Activated CD4-positive, alpha-beta T cell treated with anti-CD3 and anti-CD28 coated beads, Interleukin-2, amount 50 U/mL, for 24 hours (primary cell): Measurements from ENCODE around the gene PAK1.
"Not testable (repeated sequence)": the region's sequence is repeated elsewhere in the genome, so short reads cannot be mapped to it uniquely, and the experiment has no call there.

ENCODE experiments used
- DNase-seq, 2 donors: peaks; one replicate each; pipeline ENCODE4 v3.0.0-alpha.2; 2020; ENCODE audit warnings: low read depth in 1 of 2, low spot score in 1 of 2

Gene PAK1

GRCh38 chr11:77407613-77408012, 66.3 kb downstream of the PAK1 start:
- DNase-seq = no peak

DNA sequence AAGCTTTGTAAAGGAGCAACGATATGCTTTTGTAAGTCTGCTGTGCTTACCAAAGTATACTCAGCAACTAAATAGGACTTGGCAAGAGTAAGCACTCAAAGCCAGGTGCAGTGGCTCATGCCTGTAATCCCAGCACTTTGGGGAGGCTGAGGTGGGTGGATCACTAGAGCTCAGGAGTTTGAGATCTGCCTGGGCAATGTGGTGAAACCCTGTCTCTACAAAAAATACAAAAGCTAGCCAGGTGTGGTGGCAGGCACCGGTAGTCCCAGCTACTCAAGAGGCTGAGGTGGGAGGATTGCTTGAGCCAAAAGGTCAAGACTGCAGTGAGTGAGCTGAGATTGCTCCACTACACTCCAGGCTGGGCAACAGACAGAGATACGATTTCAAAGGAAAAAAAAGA, 67.5 kb downstream of the PAK1 start:
- no peak for DNase-seq

- DNase-seq = no peak
These were observed 70.7 kb downstream of the PAK1 start for GRCh38 chr11:77403211-77403610.

DNA sequence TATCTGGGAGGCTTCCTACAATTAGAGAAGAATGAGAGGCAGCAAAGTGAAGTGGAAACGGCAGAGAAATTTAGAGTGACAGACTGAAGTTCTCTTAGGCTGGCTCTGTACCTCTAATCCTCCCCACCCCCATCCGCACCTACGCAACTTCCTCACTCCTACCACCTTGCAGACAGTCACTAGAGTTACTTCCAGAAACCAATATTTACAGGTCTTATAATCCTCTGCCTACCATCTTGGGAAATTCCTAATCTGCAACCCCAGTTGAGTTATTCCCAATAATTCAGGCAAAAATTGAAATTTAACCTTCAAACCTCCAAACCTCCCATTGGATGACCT, 71.7 kb downstream of the PAK1 start:
- no peak for DNase-seq

- DNase-seq = no peak
These were observed 72.2 kb downstream of the PAK1 start for GRCh38 chr11:77401486-77402217.

- no peak for DNase-seq
These were observed 73.0 kb downstream of the PAK1 start for GRCh38 chr11:77400775-77401449.

GRCh38 chr11:77400271-77400670, 73.6 kb downstream of the PAK1 start:
- no peak for DNase-seq

- DNase-seq = no peak
These were observed 76.3 kb downstream of the PAK1 start for GRCh38 chr11:77397631-77398030.

GRCh38 chr11:77396911-77397310, 77.0 kb downstream of the PAK1 start:
- DNase-seq = no peak

GRCh38 chr11:77396305-77396704, 77.6 kb downstream of the PAK1 start:
- no peak for DNase-seq

GRCh38 chr11:77395460-77396173, 78.3 kb downstream of the PAK1 start:
- no peak for DNase-seq

- no peak for DNase-seq
These were observed 81.1 kb downstream of the PAK1 start for GRCh38 chr11:77392842-77393241.

- no peak for DNase-seq
These were observed 86.2 kb downstream of the PAK1 start for GRCh38 chr11:77387701-77388100.

DNA sequence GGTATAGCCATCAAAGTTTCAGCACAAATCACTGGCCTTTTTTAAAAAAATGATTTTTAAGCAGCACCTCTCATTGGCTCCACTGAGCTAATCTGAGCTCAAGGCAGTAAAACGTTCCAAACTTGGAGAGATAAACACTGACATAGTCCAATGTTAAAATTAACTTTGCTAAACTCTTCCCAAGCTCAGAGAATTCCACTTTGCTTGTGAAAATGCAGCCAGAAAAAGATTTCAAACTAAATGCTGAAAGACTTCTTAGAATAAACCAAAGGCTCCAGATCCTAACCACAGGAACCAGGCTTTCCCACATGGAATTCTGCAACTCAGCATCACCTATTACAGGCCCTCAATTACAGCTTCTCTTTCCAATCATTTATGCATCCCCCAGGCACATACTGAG, 87.7 kb downstream of the PAK1 start:
- DNase-seq = no peak

DNA sequence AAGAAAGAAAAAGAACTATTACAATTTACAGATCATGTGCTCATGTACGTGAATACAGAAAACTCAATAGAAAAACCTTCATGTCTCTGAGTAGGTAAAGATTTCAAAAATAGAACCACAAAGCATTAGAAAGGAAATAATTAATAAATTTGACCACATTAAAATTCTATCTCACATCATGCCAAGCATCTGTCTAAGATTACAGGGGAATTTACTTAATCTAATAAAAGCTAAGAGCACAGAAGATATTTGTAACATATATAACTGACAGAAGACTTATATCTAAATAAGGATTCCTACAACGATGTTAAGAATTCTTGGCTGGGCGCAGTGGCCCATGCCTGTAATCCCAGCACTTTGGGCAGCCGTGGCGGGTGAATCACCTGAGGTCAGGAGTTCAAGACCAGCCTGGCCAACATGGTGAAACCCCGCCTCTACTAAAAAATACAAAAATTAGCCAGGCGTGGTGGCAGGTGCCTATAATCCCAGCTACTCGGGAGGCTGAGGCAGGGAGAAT, 88.6 kb downstream of the PAK1 start:
- not testable (repeated sequence) for DNase-seq

DNA sequence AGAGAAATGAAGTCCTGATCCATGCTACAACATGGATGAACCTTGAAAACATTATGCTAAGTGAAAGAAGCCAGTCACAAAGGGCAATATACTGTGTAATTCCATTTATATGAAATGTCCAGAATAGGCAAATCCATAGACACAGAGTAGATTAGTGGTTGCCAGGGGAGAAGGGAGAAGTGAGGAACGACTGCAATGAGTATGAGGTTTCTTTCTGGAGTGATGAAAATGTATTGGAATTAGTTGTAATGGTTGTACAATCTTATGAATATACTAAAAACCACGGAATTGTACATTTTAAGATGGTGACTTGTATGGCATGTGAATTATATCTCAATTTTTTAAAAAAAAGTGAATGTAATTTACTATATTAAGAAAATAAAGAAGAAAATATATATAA, 89.3 kb downstream of the PAK1 start:
- DNase-seq = no peak

DNA sequence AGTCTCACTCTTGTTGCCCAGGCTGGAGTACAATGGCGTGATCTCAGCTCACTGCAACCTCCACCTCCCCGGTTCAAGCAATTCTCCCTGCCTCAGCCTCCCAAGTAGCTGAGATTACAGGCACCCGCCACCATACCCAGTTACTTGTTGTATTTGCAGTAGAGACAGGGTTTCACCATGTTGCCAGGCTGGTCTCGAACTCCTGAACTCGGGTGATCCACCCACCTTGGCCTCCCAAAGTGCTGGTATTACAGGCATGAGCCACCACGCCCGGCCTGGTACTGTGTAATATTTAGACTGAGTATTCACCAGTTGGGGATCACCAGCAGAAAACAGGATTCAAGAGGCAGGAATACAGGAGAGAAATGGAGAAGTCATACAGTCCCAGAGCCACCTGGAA, 90.5 kb downstream of the PAK1 start:
- DNase-seq = not testable (repeated sequence)

DNA sequence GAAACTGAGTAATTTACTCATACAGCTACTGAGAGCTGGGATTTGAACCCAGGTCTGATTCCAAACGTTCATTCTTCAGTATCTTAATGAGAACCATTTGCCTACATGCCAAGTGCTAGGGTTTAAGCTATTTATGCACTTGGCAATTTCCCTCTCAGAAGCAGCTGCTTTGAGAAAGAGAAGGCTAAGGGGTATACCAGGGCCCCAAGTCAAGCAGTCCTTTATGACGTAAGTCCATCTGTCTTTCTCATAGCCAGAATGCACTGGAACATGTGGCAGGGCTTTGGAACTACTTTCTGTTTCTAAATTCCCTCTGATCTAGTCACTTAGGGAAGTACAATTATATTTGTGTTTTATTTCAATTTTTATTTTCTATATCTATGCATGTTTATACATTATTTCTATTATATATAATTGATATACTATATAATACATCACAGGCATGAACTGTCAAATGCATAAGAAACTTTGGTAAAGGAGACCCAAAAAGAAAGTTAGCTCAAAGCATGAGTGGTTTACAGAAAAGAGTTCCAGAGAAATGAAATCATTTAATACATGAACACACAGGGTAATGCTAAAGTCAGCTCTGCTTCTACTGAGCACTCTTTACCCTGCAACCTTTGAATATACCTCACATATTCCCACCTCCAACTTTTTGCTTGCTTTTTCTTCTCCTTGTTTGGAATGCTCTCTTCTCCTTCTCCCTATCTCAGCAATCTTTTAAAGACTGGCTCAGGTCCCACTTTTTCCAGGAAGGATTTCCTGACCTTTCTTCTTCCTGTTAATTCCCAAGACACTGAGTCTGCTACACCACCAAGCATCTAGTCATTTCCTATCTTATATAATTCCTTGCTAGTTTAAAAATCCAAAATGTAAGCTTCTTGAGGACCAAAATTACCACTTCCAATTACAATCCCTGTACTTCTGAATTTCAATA, 91.9 kb downstream of the PAK1 start:
- DNase-seq = no peak

DNA sequence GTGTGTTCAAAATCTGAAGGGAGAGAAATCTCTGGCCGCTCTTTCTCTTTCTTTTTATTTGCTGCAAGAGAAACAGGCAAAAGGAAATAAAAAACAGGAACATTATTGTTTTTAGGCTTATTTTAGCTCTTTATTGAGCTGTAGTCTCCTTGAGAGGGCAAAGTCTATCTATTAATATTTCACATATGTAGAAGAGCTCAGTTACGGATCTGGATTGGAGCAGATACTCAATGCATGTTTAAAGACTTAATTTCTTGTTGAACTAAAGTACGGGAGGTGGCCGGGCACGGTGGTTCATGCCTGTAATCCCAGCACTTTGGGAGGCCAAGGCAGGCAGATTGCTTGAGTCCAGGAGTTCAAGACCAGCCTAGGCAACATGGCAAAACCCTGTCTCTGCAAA, 94.0 kb downstream of the PAK1 start:
- DNase-seq = no peak

- DNase-seq = no peak
These were observed 94.6 kb downstream of the PAK1 start for GRCh38 chr11:77379253-77379652.

GRCh38 chr11:77377734-77378133, 96.2 kb downstream of the PAK1 start:
- DNase-seq = no peak
